Ramos (cell line): Measurements from ENCODE around the gene STK4.

Source experiments
- in situ Hi-C: fragments of 300-500 bp; cut with MboI; formaldehyde crosslinking; loops from one replicate; pipeline ENCODE4 v1.14.3; 2022; ENCODE audit warnings: low sequenced_read_pairs; ENCODE audit not compliant: unreplicated experiment

STK4 gene

GRCh38 chr20:45073221-45073620 lies 106.9 kb downstream of the STK4 start:
- in situ Hi-C loops: no loop called here

- in situ Hi-C loops: no loop called here
Measured at GRCh38 chr20:45077559-45077958, 111.2 kb downstream of the STK4 start.

- in situ Hi-C loops: no loop called here
Measured at GRCh38 chr20:45080867-45081624, 114.7 kb downstream of the STK4 start.

GRCh38 chr20:45082468-45082867 lies 116.2 kb downstream of the STK4 start:
- in situ Hi-C loops: no loop called here

- in situ Hi-C loops: no loop called here
Measured at GRCh38 chr20:45083127-45083526, 116.8 kb downstream of the STK4 start.

- in situ Hi-C loops: no loop called here
Measured at GRCh38 chr20:45085289-45085688, 119.0 kb downstream of the STK4 start.

GRCh38 chr20:45085867-45086266 lies 119.6 kb downstream of the STK4 start:
- in situ Hi-C loops: no loop called here

- in situ Hi-C loops: no loop called here
Measured at GRCh38 chr20:45087097-45087790, 120.9 kb downstream of the STK4 start.

GRCh38 chr20:45087814-45088213 lies 121.5 kb downstream of the STK4 start:
- in situ Hi-C loops: no loop called here

- in situ Hi-C loops: no loop called here
Measured at GRCh38 chr20:45088247-45088646, 121.9 kb downstream of the STK4 start.

- in situ Hi-C loops: loop anchor here (10.0 kb wide), 1 partner anchor 176 kb away; the partner anchor contains the start of gene PABPC1L
Measured at GRCh38 chr20:45090481-45090880, 124.2 kb downstream of the STK4 start.

- in situ Hi-C loops: loop anchor here (10.0 kb wide), 1 partner anchor 177 kb away; the partner anchor contains the start of gene PABPC1L
Measured at GRCh38 chr20:45091366-45091765, 125.1 kb downstream of the STK4 start.

GRCh38 chr20:45092898-45093297 lies 126.6 kb downstream of the STK4 start:
- in situ Hi-C loops: loop anchor here (10.0 kb wide), 1 partner anchor 178 kb away; the partner anchor contains the start of gene PABPC1L

- in situ Hi-C loops: loop anchor here (10.0 kb wide), 1 partner anchor 179 kb away; the partner anchor contains the start of gene PABPC1L
Measured at GRCh38 chr20:45094201-45094600, 127.9 kb downstream of the STK4 start.

GRCh38 chr20:45094864-45095574 lies 128.7 kb downstream of the STK4 start:
- in situ Hi-C loops: loop anchor here (10.0 kb wide), 1 partner anchor 180 kb away; the partner anchor contains the start of gene PABPC1L

- in situ Hi-C loops: loop anchor here (10.0 kb wide), 1 partner anchor 181 kb away; the partner anchor contains the start of gene PABPC1L
Measured at GRCh38 chr20:45095805-45096238, 129.5 kb downstream of the STK4 start.

- in situ Hi-C loops: loop anchor here (10.0 kb wide), 1 partner anchor 182 kb away; the partner anchor contains the start of gene PABPC1L
Measured at GRCh38 chr20:45096781-45097180, 130.5 kb downstream of the STK4 start.

GRCh38 chr20:45097485-45098102 lies 131.3 kb downstream of the STK4 start:
- in situ Hi-C loops: loop anchor here (10.0 kb wide), 1 partner anchor 183 kb away; the partner anchor contains the start of gene PABPC1L

GRCh38 chr20:45098103-45098773 lies 131.9 kb downstream of the STK4 start:
- in situ Hi-C loops: loop anchor here (10.0 kb wide), 1 partner anchor 183 kb away; the partner anchor contains the start of gene PABPC1L
